ENCODE results near the gene MARCHF7. TPM values are rescaled to one million over a fixed set of nuclear protein-coding genes. Genes with fewer than 3 reads are reported as not detected.
"Not testable (repeated sequence)": the region's sequence is repeated elsewhere in the genome, so short reads cannot be mapped to it uniquely, and the experiment has no call there.

The MARCHF7 gene
- total and polyA plus RNA-seq, 2 donors, result 80.1 to 118 TPM

GRCh38 chr2:159728629-159729028 lies 16.3 kb downstream of the MARCHF7 start:
- H3K4me3 ChIP-seq (ENCODE audit: low read length in 2 of 2), result no peak overlapping the region
- no peak for DNase-seq (ENCODE audit: low read depth in 6 of 9, low spot score in 9 of 9)
- no peaks in the 10 kb centered on the region for H3K4me1 ChIP-seq (ENCODE audit: control insufficient read depth in 2 of 2, insufficient read depth in 2 of 2, low read length in 2 of 2)
- WGBS, result 89% methylated on average over 3 of the region's 3 CpGs
- no peaks in the 10 kb centered on the region for H3K27me3 ChIP-seq (ENCODE audit: control insufficient read depth in 2 of 2, insufficient read depth in 1 of 2, low read length in 1 of 2)
- no peaks in the 10 kb centered on the region for H3K9me3 ChIP-seq (ENCODE audit: control insufficient read depth in 2 of 2, insufficient read depth in 1 of 2, low read length in 1 of 2)
- no peak overlapping the region for H3K27ac ChIP-seq (ENCODE audit: low read depth in 1 of 2, low read length in 1 of 2)
- peaks cover 13 to 50% of the 10 kb centered on the region in 2 donors for H3K36me3 ChIP-seq (ENCODE audit: control insufficient read depth in 2 of 2, insufficient read depth in 2 of 2, low read length in 1 of 2)

DNA sequence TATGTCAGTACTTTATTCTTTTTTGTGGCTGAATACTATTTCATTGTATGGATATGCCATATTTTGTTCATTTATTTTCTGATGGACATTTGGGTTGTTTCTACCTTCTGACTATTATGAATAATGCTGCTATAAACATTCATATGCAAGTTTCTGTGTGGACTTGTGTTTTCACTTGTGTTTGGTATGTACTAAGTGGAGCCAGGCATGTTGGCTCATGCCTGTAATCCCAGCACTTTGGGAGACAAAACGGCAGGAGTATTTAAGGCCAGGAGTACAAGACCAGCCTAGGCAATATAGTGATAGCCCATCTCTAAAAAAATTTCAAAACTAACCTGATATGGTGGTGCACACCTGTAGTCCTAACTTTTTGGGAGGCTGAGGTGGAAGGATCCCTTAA lies 23.3 kb downstream of the MARCHF7 start:
- DNase-seq (ENCODE audit: low read depth in 6 of 9, low spot score in 9 of 9), result no peak
- 94% methylated on average over 1 of the region's 1 CpG for WGBS
- H3K27ac ChIP-seq (ENCODE audit: low read depth in 1 of 2, low read length in 1 of 2), result no peak overlapping the region
- no peaks in the 10 kb centered on the region for H3K9me3 ChIP-seq (ENCODE audit: control insufficient read depth in 2 of 2, insufficient read depth in 1 of 2, low read length in 1 of 2)
- no peak overlapping the region for H3K4me3 ChIP-seq (ENCODE audit: low read length in 2 of 2)
- H3K4me1 ChIP-seq (ENCODE audit: control insufficient read depth in 2 of 2, insufficient read depth in 2 of 2, low read length in 2 of 2), result no peaks in the 10 kb centered on the region
- peaks cover 33 to 79% of the 10 kb centered on the region in 2 donors for H3K36me3 ChIP-seq (ENCODE audit: control insufficient read depth in 2 of 2, insufficient read depth in 2 of 2, low read length in 1 of 2)
- no peaks in the 10 kb centered on the region for H3K27me3 ChIP-seq (ENCODE audit: control insufficient read depth in 2 of 2, insufficient read depth in 1 of 2, low read length in 1 of 2)

DNA sequence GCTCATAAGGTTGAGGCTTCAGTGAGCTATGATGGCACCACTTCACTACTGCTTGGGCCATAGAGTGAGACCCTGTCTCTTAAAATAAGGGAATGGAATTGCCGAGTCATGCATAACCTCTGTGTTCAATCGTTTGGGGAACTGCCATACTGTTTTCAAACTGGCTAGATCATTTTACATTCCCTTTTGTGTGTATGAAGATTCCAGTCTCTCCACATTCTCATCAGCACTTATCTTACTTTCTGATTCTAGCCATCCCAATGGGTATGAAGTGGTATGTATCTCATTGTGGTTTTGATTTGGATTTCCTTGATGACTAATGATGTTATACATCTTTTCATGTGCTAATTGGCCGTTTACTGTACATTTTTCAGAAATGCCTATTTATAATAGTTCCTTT lies 23.7 kb downstream of the MARCHF7 start:
- DNase-seq (ENCODE audit: low read depth in 6 of 9, low spot score in 9 of 9), result no peak
- H3K36me3 ChIP-seq (ENCODE audit: control insufficient read depth in 2 of 2, insufficient read depth in 2 of 2, low read length in 1 of 2), result peaks cover 29 to 78% of the 10 kb centered on the region in 2 donors
- no peak overlapping the region for H3K27ac ChIP-seq (ENCODE audit: low read depth in 1 of 2, low read length in 1 of 2)
- no peaks in the 10 kb centered on the region for H3K4me1 ChIP-seq (ENCODE audit: control insufficient read depth in 2 of 2, insufficient read depth in 2 of 2, low read length in 2 of 2)
- no peak overlapping the region for H3K4me3 ChIP-seq (ENCODE audit: low read length in 2 of 2)
- no peaks in the 10 kb centered on the region for H3K27me3 ChIP-seq (ENCODE audit: control insufficient read depth in 2 of 2, insufficient read depth in 1 of 2, low read length in 1 of 2)
- no peaks in the 10 kb centered on the region for H3K9me3 ChIP-seq (ENCODE audit: control insufficient read depth in 2 of 2, insufficient read depth in 1 of 2, low read length in 1 of 2)
- WGBS, result 86% methylated on average over 3 of the region's 3 CpGs

- Histone ChIP-seq H3K36me3 (ENCODE audit: control insufficient read depth in 2 of 2, insufficient read depth in 2 of 2, low read length in 1 of 2) (peaks cover 25 to 77% of the 10 kb centered on the region in 2 donors), H3K27ac (ENCODE audit: low read depth in 1 of 2, low read length in 1 of 2) (no peak overlapping the region), H3K9me3 (ENCODE audit: control insufficient read depth in 2 of 2, insufficient read depth in 1 of 2, low read length in 1 of 2) (no peaks in the 10 kb centered on the region), H3K4me1 (ENCODE audit: control insufficient read depth in 2 of 2, insufficient read depth in 2 of 2, low read length in 2 of 2) (no peaks in the 10 kb centered on the region), H3K4me3 (ENCODE audit: low read length in 2 of 2) (no peak overlapping the region), H3K27me3 (ENCODE audit: control insufficient read depth in 2 of 2, insufficient read depth in 1 of 2, low read length in 1 of 2) (no peaks in the 10 kb centered on the region)
- no peak for DNase-seq (ENCODE audit: low read depth in 6 of 9, low spot score in 9 of 9)
- 100% methylated on average over 1 of the region's 1 CpG for WGBS
Measured at GRCh38 chr2:159737292-159737916, 25.1 kb downstream of the MARCHF7 start.

GRCh38 chr2:159737917-159738296 lies 25.6 kb downstream of the MARCHF7 start:
- Histone ChIP-seq H3K27me3 (ENCODE audit: control insufficient read depth in 2 of 2, insufficient read depth in 1 of 2, low read length in 1 of 2) (no peaks in the 10 kb centered on the region), H3K4me3 (ENCODE audit: low read length in 2 of 2) (no peak overlapping the region), H3K4me1 (ENCODE audit: control insufficient read depth in 2 of 2, insufficient read depth in 2 of 2, low read length in 2 of 2) (no peaks in the 10 kb centered on the region), H3K9me3 (ENCODE audit: control insufficient read depth in 2 of 2, insufficient read depth in 1 of 2, low read length in 1 of 2) (no peaks in the 10 kb centered on the region), H3K36me3 (ENCODE audit: control insufficient read depth in 2 of 2, insufficient read depth in 2 of 2, low read length in 1 of 2) (peaks cover 23 to 79% of the 10 kb centered on the region in 2 donors), H3K27ac (ENCODE audit: low read depth in 1 of 2, low read length in 1 of 2) (no peak overlapping the region)
- DNase-seq (ENCODE audit: low read depth in 6 of 9, low spot score in 9 of 9), result no peak
- WGBS, result 98% methylated on average over 11 of the region's 11 CpGs

DNA sequence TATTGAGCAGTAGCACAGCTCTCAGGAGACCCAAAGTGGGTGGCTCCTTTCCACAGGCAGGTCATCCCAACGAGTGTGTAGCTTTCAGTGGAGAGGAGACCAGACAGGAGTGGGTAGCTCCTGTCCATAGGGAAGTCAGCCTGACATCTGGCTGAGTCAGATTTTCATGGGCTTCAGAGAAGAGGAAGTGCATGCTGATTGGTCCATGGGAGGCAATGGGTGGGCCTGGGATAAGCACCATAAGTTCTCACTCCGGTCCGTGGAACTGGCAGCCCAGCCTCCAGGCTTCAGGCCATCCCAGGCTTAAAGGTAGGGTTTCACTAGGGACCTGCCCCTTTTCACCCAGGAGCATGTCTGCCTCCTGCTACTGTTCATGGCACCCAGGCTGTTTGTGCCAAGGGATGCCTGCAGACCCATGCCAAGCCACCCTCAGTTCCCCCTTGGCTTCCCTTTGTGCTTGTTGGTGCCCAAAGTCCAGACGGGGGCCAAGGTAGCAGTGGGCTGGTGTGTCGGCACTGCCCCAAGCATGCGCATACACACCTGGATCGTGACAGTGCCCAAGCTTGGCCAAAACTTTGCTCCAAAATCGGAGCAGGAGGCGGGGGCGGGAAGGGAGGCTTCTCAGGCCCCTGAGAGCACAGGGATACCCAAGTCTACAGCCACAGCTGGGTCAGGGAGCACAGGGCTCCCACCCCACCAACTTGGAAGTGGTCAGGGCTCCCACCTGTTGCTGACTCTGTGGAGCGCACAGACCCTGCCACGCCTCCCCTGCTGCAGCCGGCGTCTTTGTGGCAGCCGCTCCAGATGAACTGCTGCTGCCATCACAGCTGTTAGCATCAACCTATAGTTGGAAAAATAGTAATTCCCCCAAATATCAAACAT lies 26.4 kb downstream of the MARCHF7 start:
- Histone ChIP-seq H3K9me3 (ENCODE audit: control insufficient read depth in 2 of 2, insufficient read depth in 1 of 2, low read length in 1 of 2) (no peaks in the 10 kb centered on the region), H3K4me1 (ENCODE audit: control insufficient read depth in 2 of 2, insufficient read depth in 2 of 2, low read length in 2 of 2) (no peaks in the 10 kb centered on the region), H3K4me3 (ENCODE audit: low read length in 2 of 2) (no peak overlapping the region), H3K27ac (ENCODE audit: low read depth in 1 of 2, low read length in 1 of 2) (no peak overlapping the region), H3K36me3 (ENCODE audit: control insufficient read depth in 2 of 2, insufficient read depth in 2 of 2, low read length in 1 of 2) (peaks cover 25 to 77% of the 10 kb centered on the region in 2 donors), H3K27me3 (ENCODE audit: control insufficient read depth in 2 of 2, insufficient read depth in 1 of 2, low read length in 1 of 2) (no peaks in the 10 kb centered on the region)
- no peak for DNase-seq (ENCODE audit: low read depth in 6 of 9, low spot score in 9 of 9)
- WGBS, result 98% methylated on average over 15 of the region's 15 CpGs

GRCh38 chr2:159742846-159743245 lies 30.5 kb downstream of the MARCHF7 start:
- Histone ChIP-seq H3K4me3 (ENCODE audit: low read length in 2 of 2) (no peak overlapping the region), H3K4me1 (ENCODE audit: control insufficient read depth in 2 of 2, insufficient read depth in 2 of 2, low read length in 2 of 2) (no peaks in the 10 kb centered on the region), H3K9me3 (ENCODE audit: control insufficient read depth in 2 of 2, insufficient read depth in 1 of 2, low read length in 1 of 2) (no peaks in the 10 kb centered on the region), H3K27me3 (ENCODE audit: control insufficient read depth in 2 of 2, insufficient read depth in 1 of 2, low read length in 1 of 2) (no peaks in the 10 kb centered on the region), H3K27ac (ENCODE audit: low read depth in 1 of 2, low read length in 1 of 2) (no peak overlapping the region), H3K36me3 (ENCODE audit: control insufficient read depth in 2 of 2, insufficient read depth in 2 of 2, low read length in 1 of 2) (peaks cover 19 to 73% of the 10 kb centered on the region in 2 donors)
- DNase-seq (ENCODE audit: low read depth in 6 of 9, low spot score in 9 of 9), result no peak
- WGBS, result 98% methylated on average over 6 of the region's 6 CpGs

DNA sequence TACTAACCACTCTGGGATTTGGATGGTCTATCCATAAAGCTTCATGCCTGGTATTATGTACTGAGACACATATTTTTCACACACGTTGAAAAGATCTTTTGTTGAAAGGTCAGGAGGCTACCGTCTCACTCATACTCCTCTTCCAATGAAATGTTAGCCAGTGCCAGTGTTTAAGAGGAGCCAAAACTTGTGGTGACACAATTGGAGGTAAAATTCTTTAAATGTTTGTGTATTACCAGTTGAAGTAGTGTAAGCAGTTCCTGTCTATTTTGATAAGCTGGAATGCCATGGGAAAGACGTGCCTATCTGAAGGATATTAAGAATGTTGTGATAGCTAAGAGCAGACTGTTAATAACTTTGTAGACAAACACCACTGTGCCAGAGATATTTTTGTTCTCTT lies 32.1 kb downstream of the MARCHF7 start:
- DNase-seq (ENCODE audit: low read depth in 6 of 9, low spot score in 9 of 9), result no peak
- 97% methylated on average over 3 of the region's 3 CpGs for WGBS

GRCh38 chr2:159745237-159745636 lies 32.9 kb downstream of the MARCHF7 start:
- not testable (repeated sequence) for H3K4me3 ChIP-seq (ENCODE audit: low read length in 2 of 2); DNase-seq (ENCODE audit: low read depth in 6 of 9, low spot score in 9 of 9); H3K4me1 ChIP-seq (ENCODE audit: control insufficient read depth in 2 of 2, insufficient read depth in 2 of 2, low read length in 2 of 2); H3K27me3 ChIP-seq (ENCODE audit: control insufficient read depth in 2 of 2, insufficient read depth in 1 of 2, low read length in 1 of 2); H3K27ac ChIP-seq (ENCODE audit: low read depth in 1 of 2, low read length in 1 of 2); H3K9me3 ChIP-seq (ENCODE audit: control insufficient read depth in 2 of 2, insufficient read depth in 1 of 2, low read length in 1 of 2)
- peaks cover 19 to 72% of the 10 kb centered on the region in 2 donors for H3K36me3 ChIP-seq (ENCODE audit: control insufficient read depth in 2 of 2, insufficient read depth in 2 of 2, low read length in 1 of 2)
- WGBS, result 93% methylated on average over 11 of the region's 11 CpGs

More for the DNA sequence above, 32.1 kb downstream of the MARCHF7 start:
- Histone ChIP-seq H3K27ac (ENCODE audit: low read depth in 1 of 2, low read length in 1 of 2) (no peak overlapping the region), H3K27me3 (ENCODE audit: control insufficient read depth in 2 of 2, insufficient read depth in 1 of 2, low read length in 1 of 2) (no peaks in the 10 kb centered on the region), H3K36me3 (ENCODE audit: control insufficient read depth in 2 of 2, insufficient read depth in 2 of 2, low read length in 1 of 2) (peaks cover 16 to 71% of the 10 kb centered on the region in 2 donors), H3K4me1 (ENCODE audit: control insufficient read depth in 2 of 2, insufficient read depth in 2 of 2, low read length in 2 of 2) (no peaks in the 10 kb centered on the region), H3K4me3 (ENCODE audit: low read length in 2 of 2) (no peak overlapping the region), H3K9me3 (ENCODE audit: control insufficient read depth in 2 of 2, insufficient read depth in 1 of 2, low read length in 1 of 2) (no peaks in the 10 kb centered on the region)
